ENCODE measurements around the gene ALDH2.

- no peak for TF ChIP-seq POLR2AphosphoS5 (IDR thresholded peaks at IDR 0.05)
- TF ChIP-seq CTCF (IDR thresholded peaks at IDR 0.05) = no peak
- TF ChIP-seq EP300 (IDR thresholded peaks at IDR 0.05) = no peak
- TF ChIP-seq POLR2A (IDR thresholded peaks at IDR 0.05) = no peak
Measured at GRCh38 chr12:111783046-111783445, 16.3 kb downstream of the ALDH2 start.
